HG03135 (cell line): ENCODE data around the gene TNS1.
"Not testable (repeated sequence)": the region's sequence is repeated elsewhere in the genome, so short reads cannot be mapped to it uniquely, and the experiment has no call there.

Experiments
- ATAC-seq: cut with Tn5 transposase; IDR thresholded peaks from one replicate; pipeline ENCODE4 v1.9.1; 2021; ENCODE audit warnings: mild to moderate bottlenecking, moderate library complexity; ENCODE audit not compliant: unreplicated experiment

TNS1 gene

DNA sequence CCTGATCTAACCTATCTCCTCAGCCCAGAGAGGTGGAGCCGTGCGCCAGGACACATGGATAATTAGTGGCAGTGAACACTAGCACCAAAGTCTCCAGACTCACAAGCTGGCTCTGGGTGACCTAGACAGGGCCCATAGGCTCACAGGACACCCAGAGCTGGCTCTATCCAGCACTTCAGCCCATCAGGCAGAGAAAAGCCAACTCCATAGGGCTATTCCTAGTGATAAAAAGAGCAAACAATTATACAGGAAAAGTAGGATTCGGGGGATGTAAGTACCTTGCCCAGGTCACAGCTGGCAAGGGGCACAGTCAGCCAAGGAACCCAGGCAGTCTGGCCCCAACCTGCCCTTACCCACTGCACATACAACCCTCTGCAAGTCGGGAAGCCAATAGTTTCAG lies 178.6 kb downstream of the TNS1 start:
- ATAC-seq, result no peak

DNA sequence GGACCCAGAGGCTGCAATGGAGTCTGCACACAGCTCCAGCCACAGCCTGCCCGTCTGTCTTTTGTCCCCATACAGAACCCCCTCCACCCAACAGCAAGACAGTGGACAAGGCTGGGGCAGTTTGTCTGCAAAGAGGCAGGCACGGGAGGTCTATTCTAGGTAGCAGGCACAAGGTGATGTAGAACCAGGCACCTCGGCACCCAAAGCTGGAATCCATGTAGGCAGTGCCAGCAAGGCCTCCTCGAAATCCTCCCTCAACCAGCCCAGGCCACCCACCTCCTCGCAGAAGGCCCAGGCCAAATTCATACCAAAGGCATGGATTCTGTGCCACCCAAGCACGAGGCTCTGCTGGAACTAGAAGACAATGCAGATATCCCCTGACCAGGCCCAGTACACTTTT lies 179.2 kb downstream of the TNS1 start:
- ATAC-seq, result no peak

- ATAC-seq, result no peak
Observed at GRCh38 chr2:217822296-217823252, 180.2 kb downstream of the TNS1 start.

DNA sequence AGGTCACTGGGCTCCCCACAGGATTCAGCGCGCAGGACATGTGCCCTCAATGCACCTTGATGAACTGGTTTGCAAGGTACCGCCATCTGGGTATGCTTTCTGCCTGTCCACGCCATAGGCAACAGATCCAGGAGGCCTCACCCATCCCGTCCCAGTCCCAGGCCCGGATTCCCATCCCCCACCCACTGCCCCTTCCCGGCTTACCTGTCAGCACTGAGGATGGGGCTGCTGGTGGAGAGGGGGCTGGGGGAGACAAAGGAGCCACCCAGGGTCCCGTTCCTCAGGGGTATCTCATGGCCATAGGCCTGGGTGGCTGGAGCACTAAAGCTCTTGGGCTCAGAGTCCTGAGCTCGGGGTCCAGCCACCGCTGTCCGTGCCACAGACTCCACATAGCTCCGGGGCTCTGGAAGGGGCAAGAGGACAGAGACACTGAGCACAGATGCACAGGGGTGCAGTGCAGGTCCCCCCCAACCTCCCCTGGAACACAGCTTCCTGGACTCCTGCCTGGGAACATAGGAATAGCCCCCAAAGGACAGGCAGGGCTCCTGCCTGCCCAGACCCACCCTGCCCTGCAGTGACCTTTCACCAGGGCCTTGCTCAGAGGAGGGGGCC lies 181.2 kb downstream of the TNS1 start:
- ATAC-seq, result no peak

DNA sequence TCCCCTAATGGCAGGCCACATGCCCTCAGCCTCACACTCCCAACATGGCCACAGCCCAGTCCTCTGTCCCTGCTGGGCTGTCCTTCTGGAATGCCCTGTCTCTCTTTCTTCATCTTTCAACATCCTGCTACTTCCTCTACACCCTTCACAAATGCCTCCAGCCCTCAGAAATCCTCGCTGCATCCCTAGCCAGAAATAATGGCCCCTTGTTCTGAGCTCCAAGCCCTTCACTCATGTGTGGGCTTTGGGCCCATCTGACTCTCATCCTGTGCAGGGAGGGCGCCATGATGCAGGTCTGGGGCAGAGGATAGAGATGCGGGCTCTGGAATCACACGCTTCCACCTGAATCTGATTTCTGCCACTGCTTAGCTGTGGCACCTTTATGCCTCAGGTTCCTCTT lies 181.9 kb downstream of the TNS1 start:
- no peak for ATAC-seq

DNA sequence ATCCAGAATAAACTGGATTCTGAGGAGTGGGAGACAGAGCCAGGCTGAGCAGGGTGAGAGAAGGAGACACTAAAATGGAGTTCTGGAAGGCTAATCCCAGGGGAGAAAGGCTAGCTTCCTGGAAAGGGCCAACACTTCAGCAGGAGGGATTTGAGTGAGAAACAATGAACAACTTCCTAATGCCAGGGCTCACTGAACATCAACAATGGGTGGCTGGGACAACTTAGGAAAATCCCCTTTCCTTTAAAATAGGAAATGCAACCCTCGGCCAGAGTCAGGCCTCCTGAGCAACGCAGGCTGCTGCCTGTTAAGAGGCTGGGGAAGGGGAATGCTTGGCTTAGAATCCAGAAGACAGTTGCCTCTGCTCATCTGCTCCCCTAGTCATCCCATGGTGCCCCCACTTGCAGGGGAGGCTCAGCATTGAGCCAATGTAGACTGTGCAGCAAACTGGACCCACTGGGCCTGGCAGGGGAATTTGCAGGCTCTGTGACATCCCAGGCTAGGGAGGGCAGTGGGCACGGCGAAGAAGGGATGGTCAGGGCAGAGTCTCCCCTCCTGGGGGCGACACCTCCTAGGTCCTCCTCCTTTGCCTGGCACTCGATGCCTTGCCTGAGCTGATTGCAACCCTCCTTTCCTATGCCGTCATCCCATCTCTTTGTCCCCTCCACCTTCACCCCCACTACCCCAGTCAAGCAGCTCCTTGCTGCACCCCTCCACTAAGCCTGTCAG lies 182.5 kb downstream of the TNS1 start:
- ATAC-seq, result no peak

DNA sequence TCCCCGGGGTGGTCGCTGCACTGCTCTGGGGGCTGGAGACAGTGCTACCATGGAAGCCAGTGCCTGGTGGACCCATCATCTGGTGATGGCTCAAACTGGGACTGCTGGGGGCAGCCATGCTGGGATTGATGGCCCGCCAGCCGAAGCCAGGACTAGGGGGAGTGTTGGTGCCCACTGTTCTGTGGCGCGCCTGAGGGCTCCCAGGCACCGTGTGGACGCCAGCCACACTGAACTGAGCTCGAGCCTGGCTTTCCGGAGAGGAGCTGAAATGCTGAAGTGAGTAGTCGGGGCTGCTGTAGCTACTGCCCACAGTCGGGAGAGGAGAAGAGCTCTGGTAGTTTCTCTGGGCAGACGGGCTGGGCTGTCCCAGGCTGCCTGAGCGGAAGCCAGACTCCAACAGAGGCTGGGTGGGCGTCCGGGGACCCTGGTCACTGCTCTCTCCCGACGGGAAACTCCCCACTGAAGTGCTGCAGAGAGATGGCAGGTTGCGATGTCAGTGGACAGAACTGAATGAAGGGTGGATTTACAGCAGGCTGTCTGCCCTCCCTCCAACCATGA lies 184.4 kb downstream of the TNS1 start:
- no peak for ATAC-seq

DNA sequence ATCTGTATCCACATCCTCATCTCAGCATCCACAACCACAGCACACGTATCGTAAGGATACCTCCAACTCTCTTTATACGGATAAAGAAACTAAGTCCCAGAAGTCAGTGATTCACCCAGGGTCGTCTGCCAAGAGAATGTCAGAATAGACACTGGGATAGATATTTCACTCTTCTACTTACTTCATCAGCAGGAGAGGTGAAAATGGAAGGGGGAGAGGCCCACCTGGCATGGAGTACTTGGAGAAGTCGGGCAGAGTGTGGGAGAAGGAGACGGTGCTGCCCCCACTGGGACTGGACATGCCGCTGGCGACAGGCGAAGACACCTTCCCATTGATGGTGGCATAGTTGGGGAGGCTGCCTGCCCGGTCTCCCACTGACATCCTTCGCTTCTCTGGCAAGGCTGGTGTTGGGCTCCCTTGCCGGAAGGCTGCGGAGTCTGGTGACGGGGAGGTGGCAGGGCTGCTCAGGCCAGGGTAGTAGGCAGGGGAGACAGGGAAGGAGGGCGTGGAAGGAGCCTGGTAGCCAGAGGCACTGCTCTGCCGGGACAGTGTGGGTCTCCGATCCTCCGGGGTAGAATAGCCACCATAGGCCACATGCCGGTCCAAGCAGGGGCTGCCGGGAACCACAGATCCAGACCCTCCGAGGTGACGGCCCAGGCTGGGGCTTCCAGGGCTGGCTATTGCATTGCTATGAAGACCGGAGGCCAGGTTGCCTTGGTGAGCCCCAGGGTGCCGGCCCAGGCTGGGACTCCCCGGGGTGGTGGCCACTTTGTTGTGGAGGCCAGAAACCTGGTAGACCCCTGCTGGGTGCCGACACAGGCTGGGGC lies 185.1 kb downstream of the TNS1 start:
- no peak for ATAC-seq

DNA sequence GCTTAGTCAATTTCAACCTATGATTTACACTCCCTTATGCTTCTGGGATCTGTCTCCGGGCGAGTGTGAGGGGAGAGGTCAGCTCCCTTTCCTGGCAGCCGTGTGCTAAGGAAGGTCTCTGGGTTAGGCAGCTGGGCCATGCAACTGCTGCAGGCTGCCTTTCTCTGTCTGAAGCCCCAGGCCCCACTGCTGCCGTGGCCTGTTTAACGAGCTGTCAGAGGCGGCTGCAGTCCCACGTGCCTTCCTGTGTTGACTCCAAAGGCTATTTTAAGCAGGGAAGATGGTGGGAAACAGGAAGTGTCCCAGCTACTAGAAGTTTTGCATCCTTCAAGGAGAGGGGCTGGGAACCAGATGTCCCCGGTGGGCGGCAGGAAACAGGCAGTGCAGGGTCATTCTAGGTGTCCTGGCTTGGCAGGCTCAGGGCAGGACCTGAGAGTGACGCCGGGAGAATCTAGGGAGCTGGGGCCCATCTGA lies 186.4 kb downstream of the TNS1 start:
- ATAC-seq, result no peak

GRCh38 chr2:217813828-217814227 lies 189.0 kb downstream of the TNS1 start:
- ATAC-seq, result no peak

- no peak for ATAC-seq
Observed at GRCh38 chr2:217812170-217812569, 190.6 kb downstream of the TNS1 start.

DNA sequence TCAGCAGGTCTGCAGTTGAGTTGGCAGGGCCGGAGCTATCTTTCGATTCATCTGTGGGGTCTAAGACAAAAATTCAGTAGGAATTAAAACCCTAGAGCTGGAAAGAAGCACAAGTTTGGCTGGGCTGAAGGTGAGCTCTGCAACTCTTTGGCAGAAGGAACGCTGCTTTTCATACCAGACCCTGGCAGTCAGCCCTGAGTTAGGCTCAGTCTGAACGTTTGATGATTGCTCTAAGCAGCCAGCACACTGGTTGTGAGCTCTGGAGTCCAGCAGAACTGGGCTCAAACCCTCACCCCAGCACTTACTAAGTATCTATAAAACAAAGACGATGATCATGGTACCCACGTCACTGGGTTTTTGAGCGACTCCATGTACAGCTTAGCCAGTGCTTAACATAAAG lies 192.5 kb downstream of the TNS1 start:
- no peak for ATAC-seq

- no peak for ATAC-seq
Observed at GRCh38 chr2:217809736-217810135, 193.1 kb downstream of the TNS1 start.

GRCh38 chr2:217808967-217809366 lies 193.8 kb downstream of the TNS1 start:
- not testable (repeated sequence) for ATAC-seq

DNA sequence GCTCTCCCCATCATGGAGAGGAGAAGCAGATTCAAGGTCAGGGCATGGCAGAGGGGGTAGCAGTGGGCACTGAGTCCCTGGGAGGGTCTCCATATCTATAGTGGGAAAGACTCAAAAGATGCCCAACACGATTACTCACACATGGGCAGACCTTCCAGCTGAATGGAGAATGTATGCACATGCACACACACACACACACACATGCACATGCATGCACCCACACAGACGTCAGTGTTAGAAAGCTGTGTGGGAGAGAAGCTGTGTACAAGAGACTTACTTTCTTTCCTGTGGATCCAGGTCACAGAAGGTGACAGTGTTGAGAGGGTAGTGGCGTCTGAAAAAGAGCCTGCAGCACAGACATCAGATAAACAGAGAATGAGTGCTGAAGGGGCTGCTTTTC lies 194.5 kb downstream of the TNS1 start:
- ATAC-seq, result no peak

- ATAC-seq, result no peak
Observed at GRCh38 chr2:217807753-217808152, 195.0 kb downstream of the TNS1 start.

DNA sequence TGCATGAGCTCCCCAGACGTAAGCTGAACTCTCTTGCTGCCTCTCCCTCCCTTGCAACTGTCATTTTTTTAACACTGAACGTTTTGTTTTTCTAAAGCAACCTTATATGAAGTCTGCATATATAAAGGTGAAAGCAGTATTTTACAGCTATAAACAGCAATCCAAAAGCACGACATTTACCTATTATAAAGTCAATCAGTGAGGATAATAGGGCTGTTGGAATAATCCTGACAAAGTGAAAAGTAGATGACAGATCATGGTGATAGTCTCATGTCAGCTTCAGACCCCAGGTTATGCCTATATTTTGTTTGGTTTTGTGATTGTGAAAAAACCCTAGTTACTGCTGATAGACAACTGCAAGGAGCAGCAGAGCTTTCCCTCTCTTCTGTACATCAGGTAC lies 195.8 kb downstream of the TNS1 start:
- no peak for ATAC-seq

GRCh38 chr2:217806482-217806765 lies 196.4 kb downstream of the TNS1 start:
- no peak for ATAC-seq

GRCh38 chr2:217805668-217806481 lies 196.9 kb downstream of the TNS1 start:
- no peak for ATAC-seq
